Panc1 (cell line): ENCODE data around the gene CD34. TPM values are rescaled to one million over a fixed set of nuclear protein-coding genes. Genes with fewer than 3 reads are reported as not detected.

ENCODE experiments used
- ATAC-seq: fragments of 200-7000 bp; cut with Tn5 transposase; 2 replicates; pipeline ENCODE4 v1.9.1; 2020; ENCODE audit warnings: mild to moderate bottlenecking, moderate library complexity
- BruUV-seq: library from RNA; stranded (reverse); fragments of 400-500 nt; replicated peaks from 2 replicates; lab custom pipeline; 2021; lab: Mats Ljungman, UMichigan
- CTCF ChIA-PET: fragments of 300-600 bp; sonication (Branson Sonifier 250); formaldehyde crosslinking; loops from one replicate; lab custom pipeline; 2022; ENCODE audit warnings: antibody characterized with exemption; lab: Charles Lee
- POLR2A ChIA-PET: fragments of 300-600 bp; sonication (Branson Sonifier 250); formaldehyde crosslinking; loops from one replicate; lab custom pipeline; 2022; ENCODE audit warnings: antibody characterized with exemption; lab: Charles Lee
- DNase-seq: peaks from one replicate; pipeline ENCODE4 v3.0.0-alpha.2; 2010; ENCODE audit warnings: low read depth, low spot score
- H3K27ac ChIP-seq: 2 replicates; pipeline ENCODE4 v1.5.1; 2011; ENCODE audit warnings: mild to moderate bottlenecking, low read length, inconsistent platforms
- H3K27me3 ChIP-seq: fragments of 200-500 bp; sonication (Bioruptor generic); 2 replicates; pipeline ENCODE4 v1.6.0; 2014; ENCODE audit warnings: low read length, inconsistent platforms; ENCODE audit not compliant: control insufficient read depth, insufficient read depth
- H3K36me3 ChIP-seq: fragments of 200-500 bp; sonication (Bioruptor generic); 2 replicates; pipeline ENCODE4 v1.5.1; 2014; ENCODE audit warnings: inconsistent platforms, mild to moderate bottlenecking, low read length, moderate library complexity; ENCODE audit not compliant: control insufficient read depth, insufficient read depth
- H3K4me1 ChIP-seq: 2 replicates; pipeline ENCODE4 v1.5.1; 2011; ENCODE audit warnings: inconsistent platforms, mild to moderate bottlenecking, low read length, moderate library complexity; ENCODE audit not compliant: control insufficient read depth, insufficient read depth
- H3K4me3 ChIP-seq, 2 experiments: 2 replicates each; pipeline ENCODE4 v1.5.1; 2011 to 2012; ENCODE audit warnings: low read depth in 2 of 2, low read length in 2 of 2, mild to moderate bottlenecking in 2 of 2, inconsistent platforms in 1 of 2, moderate library complexity in 1 of 2
- H3K9me3 ChIP-seq: fragments of 200-500 bp; sonication (Bioruptor generic); 2 replicates; pipeline ENCODE4 v1.5.1; 2014; ENCODE audit warnings: low read depth, mild to moderate bottlenecking, inconsistent platforms, low read length, moderate library complexity; ENCODE audit not compliant: control insufficient read depth, insufficient read depth
- CTCF ChIP-seq: fragments of 450-650 bp; IDR thresholded peaks from 2 replicates; pipeline ENCODE4 v1.5.1; 2017; ENCODE audit warnings: mild to moderate bottlenecking
- POLR2AphosphoS5 ChIP-seq: IDR thresholded peaks from 2 replicates; pipeline ENCODE4 v1.6.1; 2012; ENCODE audit warnings: mild to moderate bottlenecking, low read depth, low read length, moderate library complexity
- REST ChIP-seq, 2 experiments: IDR thresholded peaks; 2 replicates each; pipeline ENCODE4 v1.6.1; 2011 to 2012; ENCODE audit warnings: low read depth in 2 of 2, control low read depth in 1 of 2, low read length in 1 of 2, mild to moderate bottlenecking in 1 of 2, moderate library complexity in 1 of 2; ENCODE audit not compliant: insufficient read depth in 1 of 2
- SIN3A ChIP-seq: IDR thresholded peaks from 2 replicates; pipeline ENCODE4 v1.6.1; 2012; ENCODE audit warnings: low read depth, mild to moderate bottlenecking, low read length, moderate library complexity, borderline replicate concordance; ENCODE audit not compliant: insufficient read depth
- TCF7L2 ChIP-seq: IDR thresholded peaks from 2 replicates; pipeline ENCODE4 v1.6.1; 2011; ENCODE audit warnings: mild to moderate bottlenecking, low read depth, low read length, inconsistent platforms
- in situ Hi-C: cut with HindIII; loops from 2 replicates; pipeline ENCODE4 v1.10.0; 2016; ENCODE audit warnings: low sequenced_read_pairs, low pct_unique_long_range_greater_than_20kb
- intact Hi-C: fragments of 100-400 bp; cut with micrococcal nuclease; formaldehyde crosslinking; loops from one replicate; pipeline ENCODE4 v1.10.0; 2022; ENCODE audit not compliant: unreplicated experiment
- total RNA-seq: library from RNA; stranded (reverse); gene quantifications from one replicate; pipeline ENCODE4 v1.2.1, GENCODE V29; 2021; ENCODE audit not compliant: unreplicated experiment

CD34 gene
- total RNA-seq, 1 experiment from 2014 or later, result 0.15 TPM

GRCh38 chr1:207951652-207952051 is 40.7 kb upstream of the CD34 start:
- no TSS peak for BruUV-seq
- in situ Hi-C loops, result no loop called here

GRCh38 chr1:207950750-207951149 is 39.8 kb upstream of the CD34 start:
- Histone ChIP-seq H3K36me3 (no peaks in the 10 kb centered on the region), H3K9me3 (no peaks in the 10 kb centered on the region), H3K4me3 (no peak overlapping the region), H3K27ac (no peak overlapping the region), H3K4me1 (no peaks in the 10 kb centered on the region), H3K27me3 (0 out of 2 replicates have a peak, but pooled peaks cover 4% of the 10 kb centered on the region)
- in situ Hi-C loops (no loop called here), intact Hi-C loops (no loop called here)
- DNase-seq, result no peak
- TF ChIP-seq TCF7L2, result no peak
- no peak for TF ChIP-seq REST (IDR thresholded peaks at IDR 0.05; ENCODE audit: insufficient read depth in 1 of 2, low read depth in 2 of 2, low read length in 1 of 2)
- TF ChIP-seq POLR2AphosphoS5, result no peak
- no peak for TF ChIP-seq CTCF
- TF ChIP-seq SIN3A, result no peak
- ATAC-seq, result no peak
- BruUV-seq, result no TSS peak
- POLR2A ChIA-PET, result no interaction called here
- CTCF ChIA-PET, result no interaction called here

More at GRCh38 chr1:207951652-207952051, 40.7 kb upstream of the CD34 start:
- ATAC-seq (no peak), DNase-seq (no peak)
- no peaks in the 10 kb centered on the region for H3K9me3 ChIP-seq
- CTCF ChIA-PET, result no interaction called here
- H3K27me3 ChIP-seq, result 0 out of 2 replicates have a peak, but pooled peaks cover 4% of the 10 kb centered on the region
- no peak for TF ChIP-seq POLR2AphosphoS5
- no peak for TF ChIP-seq SIN3A
- no peak for TF ChIP-seq CTCF
- no peak for TF ChIP-seq REST (IDR thresholded peaks at IDR 0.05; ENCODE audit: insufficient read depth in 1 of 2, low read depth in 2 of 2, low read length in 1 of 2)
- no peak for TF ChIP-seq TCF7L2
- intact Hi-C loops, result no loop called here
- H3K4me1 ChIP-seq, result no peaks in the 10 kb centered on the region
- no peak overlapping the region for H3K4me3 ChIP-seq
- no peaks in the 10 kb centered on the region for H3K36me3 ChIP-seq
- POLR2A ChIA-PET, result no interaction called here
- no peak overlapping the region for H3K27ac ChIP-seq
